Liver (tissue), 9 donors: ENCODE data around the gene COL1A2. TPM values are rescaled to one million over a fixed set of nuclear protein-coding genes. Genes with fewer than 3 reads are reported as not detected.

Experiments used
- DNase-seq: peaks from one replicate; pipeline ENCODE4 v3.0.0-alpha.2; 2017; ENCODE audit warnings: low spot score
- H3K27ac ChIP-seq, 2 donors: one replicate each; pipeline ENCODE4 v1.7.0; 2013; ENCODE audit warnings: inconsistent platforms in 2 of 2, low read length in 2 of 2, control low read depth in 1 of 2, low read depth in 1 of 2, mild to moderate bottlenecking in 1 of 2
- H3K27me3 ChIP-seq, 4 donors: one replicate each; pipeline versions ENCODE4 v1.6.1 to v1.7.0; 2013; ENCODE audit warnings: low read length in 3 of 4, inconsistent platforms in 1 of 4, mild to moderate bottlenecking in 1 of 4, moderate library complexity in 1 of 4; ENCODE audit not compliant: control insufficient read depth in 4 of 4, insufficient read depth in 4 of 4
- H3K36me3 ChIP-seq, 4 donors: one replicate each; pipeline versions ENCODE4 v1.6.1 to v1.7.0; 2013; ENCODE audit warnings: low read length in 3 of 4, mild to moderate bottlenecking in 3 of 4, low read depth in 1 of 4, moderate library complexity in 1 of 4; ENCODE audit not compliant: control insufficient read depth in 4 of 4, insufficient read depth in 3 of 4
- H3K4me1 ChIP-seq, 4 donors: one replicate each; pipeline versions ENCODE4 v1.6.1 to v1.7.0; 2013; ENCODE audit warnings: low read length in 3 of 4, mild to moderate bottlenecking in 3 of 4, moderate library complexity in 1 of 4; ENCODE audit not compliant: control insufficient read depth in 4 of 4, insufficient read depth in 4 of 4
- H3K4me3 ChIP-seq, 3 donors: one replicate each; pipeline versions ENCODE4 v1.6.1 to v1.7.0; 2013; ENCODE audit warnings: low read length in 3 of 3, control low read depth in 1 of 3, low read depth in 1 of 3, mild to moderate bottlenecking in 1 of 3
- H3K9ac ChIP-seq, 2 donors: one replicate each; pipeline ENCODE4 v1.7.0; 2013; ENCODE audit warnings: low read length in 2 of 2, mild to moderate bottlenecking in 2 of 2, moderate library complexity in 2 of 2, control low read depth in 1 of 2, low read depth in 1 of 2
- H3K9me3 ChIP-seq, 4 donors: one replicate each; pipeline versions ENCODE4 v1.6.1 to v1.7.0; 2013; ENCODE audit warnings: low read length in 3 of 4; ENCODE audit not compliant: control insufficient read depth in 4 of 4
- CTCF ChIP-seq: fragments of 150-350 bp; IDR thresholded peaks from 2 replicates; pipeline ENCODE4 v1.5.1; 2017; ENCODE audit warnings: improper control_type of control experiment, low read depth, low read length; ENCODE audit not compliant: missing input control
- EGR1 ChIP-seq, 2 donors: IDR thresholded peaks; 2 replicates each; pipeline ENCODE4 v1.6.1; 2016 to 2018; ENCODE audit warnings: antibody characterized with exemption in 2 of 2, low read depth in 2 of 2
- FOXA1 ChIP-seq: IDR thresholded peaks from 2 replicates; pipeline ENCODE4 v1.6.1; 2016; ENCODE audit warnings: antibody characterized with exemption
- FOXA2 ChIP-seq: IDR thresholded peaks from 2 replicates; pipeline ENCODE4 v1.6.1; 2016; ENCODE audit warnings: antibody characterized with exemption
- GABPA ChIP-seq, 2 donors: IDR thresholded peaks in 1 of 2; conservative IDR thresholded peaks in 1 of 2; 2 replicates each; pipeline ENCODE4 v1.6.1; 2016; ENCODE audit warnings: antibody characterized with exemption in 2 of 2, mild to moderate bottlenecking in 1 of 2, moderate library complexity in 1 of 2
- HNF4A ChIP-seq, 2 donors: conservative IDR thresholded peaks; 2 replicates each; pipeline ENCODE4 v1.6.1; 2016; ENCODE audit warnings: antibody characterized with exemption in 2 of 2, mild to moderate bottlenecking in 2 of 2
- HNF4G ChIP-seq: IDR thresholded peaks from 2 replicates; pipeline ENCODE4 v1.6.1; 2016; ENCODE audit warnings: antibody characterized with exemption
- JUND ChIP-seq, 2 donors: IDR thresholded peaks; 2 replicates each; pipeline ENCODE4 v1.6.1; 2016; ENCODE audit warnings: antibody characterized with exemption in 2 of 2
- RXRA ChIP-seq, 2 donors: IDR thresholded peaks; 2 replicates each; pipeline ENCODE4 v1.6.1; 2017 to 2018; ENCODE audit warnings: antibody characterized with exemption in 2 of 2, mild to moderate bottlenecking in 1 of 2
- SP1 ChIP-seq: IDR thresholded peaks from 2 replicates; pipeline ENCODE4 v1.6.1; 2018; ENCODE audit warnings: antibody characterized with exemption, mild to moderate bottlenecking
- TAF1 ChIP-seq: conservative IDR thresholded peaks from 2 replicates; pipeline ENCODE4 v1.6.1; 2016; ENCODE audit warnings: antibody characterized with exemption, mild to moderate bottlenecking
- YY1 ChIP-seq: IDR thresholded peaks from 2 replicates; pipeline ENCODE4 v1.6.1; 2016; ENCODE audit warnings: antibody characterized with exemption, mild to moderate bottlenecking
- ZBTB33 ChIP-seq: IDR thresholded peaks from 2 replicates; pipeline ENCODE4 v1.6.1; 2016; ENCODE audit warnings: antibody characterized with exemption
- WGBS: extraction: QIAGEN DNeasy Blood & Tissue Kit; methylation state at CpG from one replicate; pipeline ENCODE4 v1.1.7; 2013; 5-methylcytosine and 5-hydroxymethylcytosine counted together
- polyA plus RNA-seq, 2 donors: library from polyadenylated mRNA; stranded (reverse) in 1 of 2; unstranded in 1 of 2; fragments of 200-250 nt in 1 of 2; fragments of >200 nt in 1 of 2; fragmentation: Nextera tagmentation in 1 of 2; extraction: Ambion mirVana in 1 of 2; gene quantifications; one replicate each; pipeline versions ENCODE4 v1.2.1 to v1.2.3, GENCODE V29; 2013 to 2015
- total RNA-seq, 2 donors: library from RNA; depleted of rRNA; stranded (reverse); fragments of >200 nt; gene quantifications; one replicate each; pipeline ENCODE4 v1.2.3, GENCODE V29; 2014
- TF ChIP-seq, protein P1 (sequence below): IDR thresholded peaks from 2 replicates; pipeline ENCODE4 v1.6.1; 2016; ENCODE audit warnings: antibody characterized with exemption
- TF ChIP-seq, protein P2 (sequence below): IDR thresholded peaks from 2 replicates; pipeline ENCODE4 v1.6.1; 2016; ENCODE audit warnings: antibody characterized with exemption, mild to moderate bottlenecking
- TF ChIP-seq, protein P3 (sequence below): IDR thresholded peaks from 2 replicates; pipeline ENCODE4 v1.6.1; 2016; ENCODE audit warnings: antibody characterized with exemption
- donor health status: healthy.
- donor health status: healthy.
- donor health status: healthy.
- donor health status: healthy.
- donor health status: healthy.

Gene COL1A2
- total and polyA plus RNA-seq, 4 donors, result 11.5 to 86.2 (median 42.0) TPM

- Histone ChIP-seq H3K9me3 (peaks cover 0 to under 1% (median 0%) of the 10 kb centered on the region in 4 donors), H3K9ac (no peak overlapping the region), H3K4me1 (no peaks in the 10 kb centered on the region), H3K4me3 (no peak overlapping the region), H3K36me3 (no peaks in the 10 kb centered on the region), H3K27ac (no peak overlapping the region), H3K27me3 (no peaks in the 10 kb centered on the region)
- TF ChIP-seq GABPA (IDR thresholded peaks at IDR 0.05 in 1 of 2, conservative IDR thresholded peaks at IDR 0.05 in 1 of 2) (no peak), CTCF (no peak), JUND (IDR thresholded peaks at IDR 0.05) (no peak), EGR1 (IDR thresholded peaks at IDR 0.05; ENCODE audit: low read depth in 2 of 2) (no peak), RXRA (IDR thresholded peaks at IDR 0.05) (no peak)
- TF ChIP-seq, protein P1, sequence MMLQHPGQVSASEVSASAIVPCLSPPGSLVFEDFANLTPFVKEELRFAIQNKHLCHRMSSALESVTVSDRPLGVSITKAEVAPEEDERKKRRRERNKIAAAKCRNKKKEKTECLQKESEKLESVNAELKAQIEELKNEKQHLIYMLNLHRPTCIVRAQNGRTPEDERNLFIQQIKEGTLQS, result no peak
- TF ChIP-seq, protein P2, sequence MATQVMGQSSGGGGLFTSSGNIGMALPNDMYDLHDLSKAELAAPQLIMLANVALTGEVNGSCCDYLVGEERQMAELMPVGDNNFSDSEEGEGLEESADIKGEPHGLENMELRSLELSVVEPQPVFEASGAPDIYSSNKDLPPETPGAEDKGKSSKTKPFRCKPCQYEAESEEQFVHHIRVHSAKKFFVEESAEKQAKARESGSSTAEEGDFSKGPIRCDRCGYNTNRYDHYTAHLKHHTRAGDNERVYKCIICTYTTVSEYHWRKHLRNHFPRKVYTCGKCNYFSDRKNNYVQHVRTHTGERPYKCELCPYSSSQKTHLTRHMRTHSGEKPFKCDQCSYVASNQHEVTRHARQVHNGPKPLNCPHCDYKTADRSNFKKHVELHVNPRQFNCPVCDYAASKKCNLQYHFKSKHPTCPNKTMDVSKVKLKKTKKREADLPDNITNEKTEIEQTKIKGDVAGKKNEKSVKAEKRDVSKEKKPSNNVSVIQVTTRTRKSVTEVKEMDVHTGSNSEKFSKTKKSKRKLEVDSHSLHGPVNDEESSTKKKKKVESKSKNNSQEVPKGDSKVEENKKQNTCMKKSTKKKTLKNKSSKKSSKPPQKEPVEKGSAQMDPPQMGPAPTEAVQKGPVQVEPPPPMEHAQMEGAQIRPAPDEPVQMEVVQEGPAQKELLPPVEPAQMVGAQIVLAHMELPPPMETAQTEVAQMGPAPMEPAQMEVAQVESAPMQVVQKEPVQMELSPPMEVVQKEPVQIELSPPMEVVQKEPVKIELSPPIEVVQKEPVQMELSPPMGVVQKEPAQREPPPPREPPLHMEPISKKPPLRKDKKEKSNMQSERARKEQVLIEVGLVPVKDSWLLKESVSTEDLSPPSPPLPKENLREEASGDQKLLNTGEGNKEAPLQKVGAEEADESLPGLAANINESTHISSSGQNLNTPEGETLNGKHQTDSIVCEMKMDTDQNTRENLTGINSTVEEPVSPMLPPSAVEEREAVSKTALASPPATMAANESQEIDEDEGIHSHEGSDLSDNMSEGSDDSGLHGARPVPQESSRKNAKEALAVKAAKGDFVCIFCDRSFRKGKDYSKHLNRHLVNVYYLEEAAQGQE, result no peak
- DNase-seq, result no peak
- 64% methylated on average over 1 of the region's 1 CpG for WGBS
Observed at GRCh38 chr7:94466516-94466915, 71.8 kb downstream of the COL1A2 start.

DNA sequence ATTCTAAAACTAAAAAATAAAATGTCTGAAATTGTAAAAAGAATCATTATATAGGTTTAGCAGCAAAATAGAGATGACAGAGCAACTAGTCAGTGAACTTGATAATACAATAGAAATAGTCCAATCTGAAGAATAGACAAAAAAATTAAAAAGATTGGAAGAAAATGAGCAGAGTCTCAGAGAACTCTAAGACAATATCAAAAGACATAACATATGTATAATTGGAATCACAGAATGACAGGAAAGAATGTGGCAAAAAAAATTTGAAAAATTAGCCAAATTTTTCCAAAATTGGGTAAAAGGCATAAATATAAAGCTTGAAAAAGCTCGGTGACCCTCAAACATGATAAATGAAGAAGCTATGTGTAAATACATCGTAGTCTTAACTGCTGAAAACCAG, 76.9 kb downstream of the COL1A2 start:
- 80% methylated on average over 2 of the region's 2 CpGs for WGBS
- Histone ChIP-seq H3K4me1 (no peaks in the 10 kb centered on the region), H3K4me3 (no peak overlapping the region), H3K9me3 (peaks cover 0 to 5% (median 0%) of the 10 kb centered on the region in 4 donors), H3K27me3 (peaks cover 0 to 2% (median 0%) of the 10 kb centered on the region in 4 donors), H3K9ac (no peak overlapping the region), H3K27ac (no peak overlapping the region), H3K36me3 (no peaks in the 10 kb centered on the region)
- TF ChIP-seq FOXA1, result no peak
- TF ChIP-seq SP1, result no peak
- no peak for TF ChIP-seq FOXA2
- TF ChIP-seq, protein P3, sequence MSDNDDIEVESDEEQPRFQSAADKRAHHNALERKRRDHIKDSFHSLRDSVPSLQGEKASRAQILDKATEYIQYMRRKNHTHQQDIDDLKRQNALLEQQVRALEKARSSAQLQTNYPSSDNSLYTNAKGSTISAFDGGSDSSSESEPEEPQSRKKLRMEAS, result no peak
- no peak for TF ChIP-seq GABPA (IDR thresholded peaks at IDR 0.05 in 1 of 2, conservative IDR thresholded peaks at IDR 0.05 in 1 of 2)
- no peak for TF ChIP-seq TAF1
- no peak for TF ChIP-seq YY1
- TF ChIP-seq HNF4A (conservative IDR thresholded peaks at IDR 0.05), result no peak
- no peak for TF ChIP-seq RXRA (IDR thresholded peaks at IDR 0.05)
- TF ChIP-seq EGR1 (IDR thresholded peaks at IDR 0.05; ENCODE audit: low read depth in 2 of 2), result no peak
- TF ChIP-seq HNF4G, result no peak
- no peak for TF ChIP-seq ZBTB33
- TF ChIP-seq, protein P1, result no peak
- no peak for DNase-seq
